Measurements from ENCODE around the gene TBXA2R.

The TBXA2R gene

DNA sequence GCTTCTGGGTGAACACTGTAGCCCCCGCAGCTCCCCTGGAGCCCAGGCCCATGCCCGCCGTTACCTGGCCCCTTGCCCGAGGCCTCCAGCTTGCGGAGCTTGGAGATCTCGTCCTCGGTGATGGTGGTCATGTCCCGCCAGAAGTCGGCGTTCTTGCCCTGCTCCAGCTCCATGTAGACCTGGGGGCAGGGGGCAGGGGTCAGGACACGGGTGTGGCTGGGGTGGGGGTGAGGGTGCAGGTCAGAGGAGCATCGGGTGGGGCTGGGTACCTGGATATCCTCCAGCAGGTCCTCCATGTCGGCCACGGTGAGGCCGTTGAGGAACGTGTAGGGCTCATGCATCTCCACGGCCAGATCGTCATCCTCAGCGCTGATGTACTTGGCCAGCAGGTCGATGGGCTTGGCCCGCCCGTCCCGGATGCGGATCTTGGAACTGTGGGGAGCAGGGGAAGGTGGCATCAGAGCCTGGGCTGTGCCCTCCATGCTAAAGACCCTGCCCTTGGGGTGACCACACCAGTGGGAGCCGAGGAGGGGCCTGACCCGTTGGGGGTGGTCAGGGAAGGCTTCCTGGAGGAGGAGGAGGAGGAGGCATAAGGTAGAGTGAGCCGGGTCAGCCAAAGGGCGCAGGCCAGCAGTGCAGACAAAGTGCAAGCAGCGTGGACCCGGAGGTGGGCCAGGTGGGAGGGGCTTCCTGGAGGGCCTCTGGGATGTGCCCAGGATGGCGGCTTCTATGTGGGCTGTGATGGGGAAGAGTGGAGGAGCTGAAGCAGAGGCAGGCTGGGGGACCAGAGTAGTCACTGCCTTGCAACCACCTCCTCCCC is 12.3 kb upstream of the TBXA2R start:
- DNase-seq = no peak

DNA sequence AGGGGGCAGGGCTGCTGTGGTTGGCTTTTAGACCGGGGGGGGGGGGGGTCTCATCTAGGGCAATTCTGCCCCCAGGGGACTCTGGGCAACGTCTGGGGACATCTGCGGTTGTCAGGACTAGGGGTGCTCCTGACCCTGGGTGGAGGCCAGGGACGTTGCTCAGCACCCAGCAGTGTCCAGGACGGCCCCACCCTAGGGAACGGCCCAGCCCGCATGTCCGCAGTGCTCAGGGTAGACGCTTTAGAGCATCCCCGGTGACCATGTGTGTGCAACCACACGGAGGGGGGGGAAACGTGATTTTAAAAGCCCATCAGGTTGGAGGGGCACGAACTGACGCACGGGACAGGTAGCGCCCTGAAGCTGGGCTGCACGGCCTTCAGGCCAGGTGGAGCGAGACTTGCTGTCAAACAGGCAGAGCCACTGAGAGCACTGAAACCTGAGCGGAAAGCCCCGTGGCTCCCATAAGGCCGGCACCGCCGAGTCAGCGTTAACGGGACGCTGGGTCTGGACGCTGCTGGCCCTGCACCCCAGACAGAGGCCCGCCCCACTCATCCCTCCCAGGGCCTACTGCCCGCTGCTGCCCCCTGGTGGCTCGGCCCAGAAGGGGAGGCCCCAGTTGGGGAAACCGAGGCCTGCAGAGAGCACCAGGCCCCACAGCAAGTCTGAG is 11.6 kb upstream of the TBXA2R start:
- peak; percentile 16 for DNase-seq

DNA sequence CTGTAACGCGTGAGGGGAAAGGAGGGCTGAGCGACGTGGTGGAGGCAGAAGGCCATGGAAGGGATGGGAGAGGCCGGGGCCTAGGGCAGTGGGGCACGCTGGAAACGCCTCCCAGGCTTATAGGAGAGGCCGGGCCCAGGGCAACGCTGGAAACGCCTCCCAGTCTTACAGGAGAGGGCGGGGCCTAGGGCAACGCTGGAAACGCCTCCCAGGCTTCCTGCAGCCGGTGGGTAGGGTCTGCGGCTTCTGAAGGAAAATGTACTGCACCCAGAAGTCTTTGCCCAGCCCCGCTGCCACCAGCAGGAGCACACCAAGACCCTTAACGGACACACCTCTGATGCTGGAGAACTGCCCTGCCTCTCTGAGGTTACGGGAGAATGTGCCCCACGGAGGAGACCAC is 10.8 kb upstream of the TBXA2R start:
- DNase-seq = no peak

DNA sequence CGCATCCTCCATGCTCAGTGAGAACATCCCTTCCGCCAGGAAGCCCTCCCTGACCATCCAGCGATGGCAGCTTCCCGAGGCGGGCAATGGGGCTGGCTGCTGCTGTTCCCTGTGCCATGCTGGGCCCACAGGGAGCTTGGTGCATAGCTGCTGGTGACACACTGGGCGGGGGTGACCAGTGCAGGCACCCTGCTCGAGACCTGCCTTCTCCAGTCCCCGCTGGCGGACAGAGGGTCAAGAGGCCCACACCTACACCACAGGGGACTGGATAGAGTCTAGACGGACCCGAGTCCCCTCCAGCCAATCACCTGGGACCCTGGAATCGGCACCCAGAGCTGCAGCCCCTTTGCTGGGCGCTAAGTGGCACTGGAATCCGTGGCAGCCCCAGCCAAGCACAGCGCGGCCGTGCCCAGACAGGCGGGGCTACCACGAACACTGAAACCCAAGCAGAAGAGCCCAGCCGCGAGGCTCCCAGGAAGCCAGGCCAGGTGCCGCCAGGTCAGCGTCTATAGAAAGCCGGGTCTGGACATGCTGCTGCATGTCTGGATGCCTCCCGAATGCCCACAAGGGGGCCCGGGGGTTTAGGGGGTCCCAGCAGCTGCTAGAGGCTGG is 9.0 kb upstream of the TBXA2R start:
- no peak for DNase-seq

DNA sequence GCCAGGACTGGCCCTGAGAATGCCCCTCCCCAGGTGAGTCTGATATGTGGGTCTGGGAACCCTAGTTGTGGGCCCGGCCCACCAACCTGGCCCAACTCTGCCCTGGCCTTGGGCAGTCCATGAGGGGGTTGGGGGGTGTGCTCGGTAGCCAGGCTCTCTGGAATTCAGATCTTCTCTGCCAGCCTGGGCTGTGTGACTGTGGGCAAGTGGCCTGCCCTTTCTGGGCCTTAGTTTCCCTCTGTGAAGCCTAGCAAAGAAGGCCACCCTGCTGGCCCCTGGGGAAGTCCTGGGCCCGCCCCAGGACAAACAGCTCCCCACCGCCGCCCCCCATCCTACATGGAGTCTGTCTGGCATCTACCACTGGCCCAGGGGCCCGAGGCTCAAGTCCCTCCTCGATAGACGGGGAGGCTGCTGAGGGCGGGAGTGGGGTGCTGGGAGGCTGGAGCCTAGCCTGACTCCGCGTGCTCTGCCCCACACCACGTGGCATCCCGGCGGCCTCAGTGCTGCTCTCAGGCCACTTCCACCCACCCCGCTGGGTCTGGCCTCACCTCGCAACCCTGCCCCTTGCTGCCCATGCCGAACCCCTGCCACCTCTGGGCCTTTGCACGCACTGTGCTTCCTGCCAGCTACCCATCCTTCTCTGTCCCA is 8.3 kb upstream of the TBXA2R start:
- no peak for DNase-seq

DNA sequence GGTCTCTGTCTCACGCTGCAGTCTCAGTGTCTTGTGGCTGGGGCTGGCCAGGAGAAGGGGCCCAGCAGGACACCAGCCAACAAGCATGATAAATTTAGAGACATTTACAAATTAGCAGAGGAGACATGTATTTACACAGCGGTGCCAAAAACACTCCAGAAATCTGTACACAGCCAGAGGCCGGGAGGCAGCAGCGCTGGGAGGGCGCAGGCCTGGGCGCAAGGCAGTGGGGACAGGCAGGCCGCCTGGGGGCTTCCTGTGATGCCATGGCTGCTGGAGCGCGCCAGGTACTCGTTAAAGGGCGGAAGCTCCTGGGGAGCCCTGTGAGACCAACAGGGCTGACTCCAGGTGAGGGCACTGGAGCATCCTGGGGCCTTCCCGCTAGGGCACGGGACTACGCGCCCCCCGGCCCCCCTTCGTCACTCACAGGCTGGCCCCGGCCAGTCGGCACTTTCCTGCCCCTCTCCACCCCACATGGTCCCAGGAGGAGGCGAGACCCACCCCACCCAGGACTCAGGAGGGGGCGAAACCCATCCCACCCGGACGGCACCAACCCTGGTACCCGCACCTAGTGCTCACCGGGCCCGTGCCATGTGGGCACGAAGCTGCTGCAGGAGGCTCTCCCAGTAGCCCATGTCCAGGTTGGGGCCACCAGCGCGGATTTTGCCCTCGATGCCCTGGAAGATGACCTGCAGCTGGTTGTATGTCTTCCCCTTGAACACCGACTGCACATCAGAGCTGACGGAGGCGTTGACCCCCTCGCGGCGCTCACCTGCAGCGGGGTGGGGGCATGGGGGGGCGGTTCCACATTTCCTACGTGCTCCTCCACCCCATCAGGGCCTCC is 7.4 kb upstream of the TBXA2R start:
- DNase-seq = no peak

DNA sequence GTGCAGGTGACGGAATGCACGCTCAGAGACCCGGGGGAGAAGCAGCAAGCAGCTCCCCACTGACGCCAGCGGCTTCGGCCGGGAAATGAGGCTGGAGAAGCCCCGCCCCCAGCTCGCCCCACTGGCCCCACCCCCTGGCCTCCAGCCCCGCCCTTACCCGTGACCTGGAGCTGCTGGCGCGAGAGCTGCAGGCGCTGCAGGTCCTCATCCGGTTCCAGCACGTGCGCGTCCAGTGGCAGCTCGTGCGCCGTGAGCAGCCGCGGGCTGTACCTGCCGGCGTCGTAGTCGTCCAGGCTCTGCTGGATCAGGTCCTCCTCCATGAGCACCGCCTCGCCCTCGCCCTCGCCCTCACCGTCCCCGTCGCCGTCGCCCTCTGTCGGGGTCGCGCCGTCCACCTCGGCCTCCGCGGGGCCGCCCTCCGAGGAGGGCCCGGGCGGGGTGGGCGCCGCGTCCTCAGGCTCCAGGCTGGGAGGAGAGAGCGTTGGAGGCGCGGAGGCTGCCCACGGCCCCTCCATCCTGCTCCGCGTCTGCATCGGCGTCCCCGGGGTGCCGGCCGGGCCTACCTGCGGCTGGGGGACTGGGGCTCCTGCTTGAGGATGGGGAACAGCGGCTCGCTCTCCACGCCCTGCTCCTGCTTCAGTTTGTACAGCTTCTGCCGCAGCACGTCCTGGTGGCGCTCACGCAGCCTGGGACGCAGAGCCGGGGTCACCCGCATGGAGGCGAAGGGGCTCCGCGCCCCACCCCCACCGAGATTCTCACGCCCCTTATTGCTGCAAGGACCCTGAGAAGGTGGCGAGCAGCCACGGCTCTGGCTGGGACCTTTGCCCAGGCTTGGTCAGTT is 6.4 kb upstream of the TBXA2R start:
- no peak for DNase-seq

DNA sequence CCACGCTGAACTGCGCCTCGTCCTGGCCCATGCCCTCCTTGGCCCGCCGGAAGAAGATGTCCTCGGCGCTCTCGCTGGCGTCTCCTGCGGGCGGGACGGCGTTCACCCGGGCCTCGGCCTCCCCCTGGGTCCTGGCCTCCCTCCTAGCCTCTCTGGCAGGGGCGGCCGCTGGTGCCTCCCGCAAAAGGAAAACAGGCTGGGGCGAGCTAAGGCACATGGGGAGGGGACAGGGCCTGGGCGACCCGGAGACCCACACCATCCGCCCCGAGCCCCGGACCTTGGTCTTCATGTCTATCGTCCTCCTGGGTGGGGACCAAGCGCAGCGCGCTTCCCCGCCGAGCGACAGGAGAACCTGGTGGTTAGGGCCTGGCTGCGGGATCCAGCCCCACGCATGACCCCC is 5.7 kb upstream of the TBXA2R start:
- DNase-seq = no peak

DNA sequence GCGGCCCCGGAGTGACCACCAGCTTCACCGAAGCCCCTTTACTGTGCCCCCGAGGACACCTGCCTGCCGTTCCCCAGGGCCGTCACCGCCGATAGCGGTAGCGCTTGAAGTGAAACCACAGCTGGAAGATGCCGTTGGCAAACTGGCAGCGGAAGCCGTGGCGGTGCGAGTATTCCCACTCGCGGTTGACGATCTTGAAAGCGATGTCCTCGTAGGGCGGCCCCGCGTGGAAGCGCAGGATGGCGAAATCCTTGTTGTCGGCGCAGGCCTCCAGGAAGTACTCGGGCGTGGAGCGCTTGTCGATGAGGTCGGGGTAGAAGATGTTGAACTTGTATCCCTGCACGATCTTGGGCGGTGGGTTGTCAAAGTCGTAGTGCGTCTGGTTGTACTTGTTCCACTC is 5.2 kb upstream of the TBXA2R start:
- no peak for DNase-seq

DNA sequence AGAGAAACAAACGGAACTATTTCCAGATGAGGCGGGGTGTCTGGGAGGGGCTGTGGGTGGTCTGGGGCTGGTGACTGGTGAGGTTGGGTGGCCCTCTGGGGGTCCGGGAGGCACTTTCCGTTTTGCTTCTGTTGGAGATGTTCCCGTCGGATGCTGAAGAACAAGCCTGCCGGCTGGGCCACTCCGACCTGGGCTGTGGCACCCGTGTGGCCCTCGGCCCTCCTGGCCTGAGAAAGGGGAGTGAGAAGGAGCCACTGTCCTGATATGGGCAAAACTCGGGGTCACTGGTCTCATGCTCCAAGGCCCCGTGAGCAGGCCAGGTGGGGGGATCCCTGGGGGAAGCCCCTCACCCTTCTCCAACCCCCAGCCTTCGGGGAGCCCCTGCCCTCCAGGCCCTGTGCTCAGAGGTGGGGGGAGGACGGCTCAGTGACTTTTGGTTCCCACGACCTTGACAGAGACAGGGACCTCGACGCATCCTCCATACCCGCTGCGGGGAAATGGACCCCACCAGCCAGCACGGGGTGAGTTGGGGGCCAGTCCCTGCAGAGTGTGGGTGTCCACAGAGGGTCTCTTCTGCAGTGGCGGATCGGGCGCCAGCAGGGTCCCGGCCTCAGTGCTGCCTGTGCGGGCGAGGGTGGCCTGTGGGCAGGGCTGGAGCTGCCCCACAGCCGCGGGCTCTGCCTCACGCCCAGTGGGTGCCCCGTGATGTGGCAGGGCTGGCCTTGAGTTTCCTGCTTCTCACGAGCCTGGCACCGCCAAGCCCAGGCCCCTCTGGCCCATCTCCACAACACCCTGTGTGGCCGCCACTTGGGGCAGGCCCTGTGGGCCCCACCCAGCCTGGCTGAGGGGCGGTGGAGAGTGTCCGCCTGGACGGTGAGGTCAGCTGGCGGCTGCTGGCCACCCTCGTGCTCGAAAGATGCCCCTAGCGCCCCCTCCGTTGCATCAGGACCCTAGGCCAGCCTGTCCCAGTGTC is 4.4 kb upstream of the TBXA2R start:
- no peak for DNase-seq

DNA sequence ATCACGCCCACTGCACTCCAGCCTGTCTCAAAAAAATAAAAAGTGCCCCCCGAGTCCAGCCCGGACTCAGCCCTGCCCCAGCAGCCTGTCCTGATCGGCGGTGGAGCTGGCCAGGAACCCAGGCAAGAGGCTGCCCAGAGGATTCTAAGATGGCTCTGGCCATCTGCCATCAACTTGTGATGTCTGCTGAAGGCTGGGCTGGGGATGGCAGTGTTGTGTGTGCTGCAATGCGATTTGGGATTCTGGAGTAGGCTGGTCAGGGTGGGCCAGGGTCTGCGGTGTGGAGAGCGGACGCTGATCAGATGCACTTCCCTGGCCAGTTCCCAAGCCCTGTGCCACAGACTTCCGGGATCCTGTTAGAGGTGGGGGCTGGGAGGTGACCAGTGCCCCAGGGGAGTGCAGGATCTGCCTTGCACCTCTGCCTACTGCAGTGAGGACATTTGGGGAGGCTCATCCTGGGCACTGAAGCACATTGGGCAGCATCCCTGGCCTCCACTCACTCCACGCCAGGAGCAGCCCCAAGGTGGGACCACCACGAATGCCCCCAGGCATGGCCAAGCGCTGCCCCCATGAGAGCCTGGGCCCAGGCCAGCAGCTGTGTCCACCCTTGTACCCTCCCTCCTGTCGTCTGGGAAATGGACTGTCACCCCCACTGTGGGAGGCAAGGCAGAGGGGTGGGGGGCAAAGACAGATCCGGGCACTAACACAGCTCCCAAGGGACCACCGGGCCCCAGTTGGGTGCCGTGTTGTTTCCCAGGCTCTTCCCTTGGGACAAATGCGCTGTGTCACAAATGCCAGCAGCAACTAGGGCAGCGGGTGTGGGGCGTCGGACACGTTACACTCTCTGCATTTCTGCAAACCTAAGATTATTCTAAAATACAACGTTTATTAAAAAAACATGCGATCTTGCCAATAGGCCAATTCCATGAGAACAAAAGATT is 3.4 kb upstream of the TBXA2R start:
- DNase-seq = no peak

DNA sequence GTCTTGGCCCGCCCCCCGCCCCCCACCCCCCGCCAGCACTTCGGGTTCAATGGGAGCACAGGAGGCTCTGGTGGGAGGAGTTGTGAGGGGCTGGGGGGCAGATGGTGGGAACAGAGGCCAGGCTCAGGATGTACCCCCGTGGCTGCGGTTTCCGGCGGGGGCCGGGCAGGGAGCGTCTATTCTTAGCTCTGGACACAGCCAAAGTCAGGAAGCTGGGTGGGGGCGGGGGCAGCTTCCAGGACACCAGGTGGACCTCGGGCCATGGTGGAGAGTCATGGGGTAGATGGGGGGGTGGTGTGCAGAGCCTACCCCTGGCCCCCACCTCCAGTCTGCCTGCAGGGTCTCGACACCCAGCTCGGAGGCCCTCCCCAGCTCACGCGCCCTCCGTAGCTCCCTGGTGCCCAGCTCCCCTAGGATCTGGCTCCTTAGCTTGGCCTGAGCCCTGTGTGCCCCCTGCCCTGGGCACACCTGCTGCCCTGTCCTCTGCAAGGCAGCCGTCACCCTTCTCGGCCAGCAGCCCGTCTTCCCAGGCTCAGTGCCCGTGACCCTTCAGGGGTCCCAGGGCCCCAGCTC is 2.2 kb upstream of the TBXA2R start:
- DNase-seq = no peak

DNA sequence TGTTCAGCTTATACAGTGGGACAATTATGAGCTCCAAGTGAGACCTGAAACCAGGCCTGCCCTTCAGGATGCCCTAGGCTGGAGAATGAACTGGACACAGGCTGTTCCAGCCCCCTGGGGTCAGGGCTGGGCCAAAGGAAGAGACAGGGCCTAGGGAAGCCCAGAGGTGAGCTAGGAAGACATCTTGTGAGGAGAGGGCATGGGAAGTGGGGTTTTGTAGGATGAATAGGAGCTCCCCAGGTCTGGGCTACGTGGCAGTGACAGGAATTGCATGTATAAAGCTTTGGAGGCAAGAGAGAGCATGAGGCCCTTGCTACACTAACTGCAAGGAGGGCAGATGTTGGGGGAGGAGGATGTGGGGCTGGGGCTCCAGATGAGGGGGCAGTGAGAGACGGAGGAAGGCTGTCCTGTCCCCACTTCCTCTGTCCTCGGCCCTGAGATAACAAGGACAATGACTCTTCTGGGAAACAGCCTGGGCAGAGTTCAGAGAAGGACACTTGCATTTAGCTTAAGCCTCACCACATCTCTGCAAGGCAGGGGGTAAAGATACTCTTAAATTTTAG is 1.5 kb upstream of the TBXA2R start:
- no peak for DNase-seq

DNA sequence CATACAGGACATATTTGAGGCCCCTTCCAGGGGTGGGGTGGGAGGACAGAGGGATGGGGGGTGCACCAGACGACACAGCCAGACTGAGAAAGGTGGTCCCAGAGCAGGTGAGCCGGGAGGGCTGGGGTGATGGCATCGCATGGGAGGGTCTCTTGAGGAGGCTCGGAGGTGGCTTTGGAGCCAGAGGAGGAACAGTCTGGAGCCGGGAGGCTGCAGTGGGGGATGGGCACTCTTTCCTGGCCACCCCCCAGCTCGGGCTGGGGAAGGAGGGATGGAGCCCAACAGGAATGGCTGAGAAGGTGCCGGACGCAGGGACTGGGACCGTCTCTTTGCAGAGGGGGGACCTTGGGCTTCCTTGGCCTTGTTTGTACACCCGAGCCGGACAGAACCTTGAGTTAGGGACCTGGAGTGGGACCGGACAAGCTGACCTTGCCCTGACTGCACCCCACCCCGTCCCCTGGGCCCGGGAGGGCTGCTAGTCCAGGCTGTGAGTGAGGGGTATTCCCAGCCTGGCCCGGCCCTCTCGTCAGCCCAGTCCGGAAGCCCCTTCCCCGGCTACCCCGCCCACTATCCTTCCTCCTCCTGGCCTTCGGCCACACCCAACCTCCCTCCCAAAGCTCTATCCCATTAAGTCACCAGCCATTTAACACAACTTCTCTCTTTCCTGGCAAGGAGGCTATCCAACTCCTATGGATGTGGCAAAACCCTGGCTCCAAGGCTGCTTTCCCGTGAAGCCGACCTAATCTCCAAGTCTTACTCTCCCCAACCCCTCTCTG is 816 bp upstream of the TBXA2R start:
- no peak for DNase-seq

DNA sequence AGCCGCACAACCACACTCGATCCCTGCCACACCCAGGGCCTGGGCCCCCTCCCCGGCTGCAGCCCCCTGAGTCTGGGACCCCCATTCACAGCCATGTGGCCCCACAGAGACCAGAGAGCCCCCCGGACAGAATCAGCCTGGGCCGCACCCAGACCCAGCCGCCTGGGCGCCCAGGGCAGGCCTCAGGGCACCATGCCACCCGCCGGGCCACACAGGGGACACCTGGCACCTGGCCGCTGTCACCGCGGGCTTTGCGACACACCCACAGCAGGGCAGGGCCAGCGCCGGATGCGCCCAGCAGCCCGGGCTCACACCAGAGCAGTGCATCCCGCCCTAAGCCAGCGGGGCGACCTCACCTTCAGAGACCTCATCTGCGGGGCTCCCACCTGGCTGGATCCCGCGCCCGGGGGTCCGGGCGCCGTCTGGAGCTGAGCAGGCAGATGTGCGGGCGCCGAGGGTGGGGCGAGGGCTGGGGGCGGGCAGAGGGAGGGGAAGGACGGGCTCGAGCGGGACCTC is 443 bp downstream of the TBXA2R start:
- DNase-seq = no peak

DNA sequence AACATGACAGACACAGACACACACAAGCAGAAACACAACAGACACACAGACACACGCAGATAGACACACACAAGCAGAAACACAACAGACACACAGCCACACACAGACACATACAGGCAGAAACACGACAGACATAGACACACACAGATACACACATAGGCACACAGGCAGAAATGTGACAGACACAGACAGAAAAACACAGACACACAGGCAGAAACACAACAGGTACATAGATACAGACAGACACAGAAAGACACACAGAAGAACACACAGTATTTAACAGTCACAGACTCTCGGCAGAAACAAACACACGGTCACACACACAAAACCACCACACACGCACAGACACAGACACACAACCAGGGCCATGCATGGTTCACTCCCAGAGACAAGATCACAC is 905 bp downstream of the TBXA2R start:
- no peak for DNase-seq

DNA sequence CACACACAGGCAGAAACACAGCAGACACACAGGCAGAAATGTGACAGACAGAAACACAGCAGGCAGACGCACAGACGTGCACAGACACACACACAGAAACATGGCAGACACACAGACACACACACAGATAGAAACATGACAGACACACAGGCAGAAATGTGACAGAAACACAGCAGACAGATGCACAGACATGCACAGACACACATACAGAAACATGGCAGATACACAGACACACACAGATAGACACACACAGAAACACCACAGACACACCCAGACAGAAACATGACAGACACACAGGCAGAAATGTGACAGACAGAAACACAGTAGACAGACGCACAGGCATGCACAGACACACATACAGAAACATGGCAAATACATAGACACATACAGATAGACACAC is 1.3 kb downstream of the TBXA2R start:
- no peak for DNase-seq

DNA sequence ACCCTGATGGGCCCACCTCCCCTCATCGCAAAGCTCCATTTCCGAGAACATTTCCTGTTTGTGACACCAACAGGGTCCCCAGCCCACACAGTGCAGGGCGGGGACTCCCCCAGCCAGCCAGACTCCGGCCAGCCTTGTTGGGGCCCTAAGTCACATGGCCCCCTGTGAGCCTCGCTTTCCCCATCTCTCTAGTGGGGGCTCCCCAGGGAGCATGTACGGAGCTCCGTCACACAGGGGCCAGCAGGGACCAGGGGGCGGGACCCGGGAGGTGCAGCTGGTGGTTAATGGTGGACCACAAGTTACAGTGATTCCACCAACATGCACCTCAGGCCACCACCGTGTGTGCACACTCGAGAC is 1.7 kb downstream of the TBXA2R start:
- DNase-seq = no peak
